ENCODE measurements around the gene TMEM126B. TPM values are rescaled to one million over a fixed set of nuclear protein-coding genes. Genes with fewer than 3 reads are reported as not detected.

The TMEM126B gene
- total RNA-seq, 2 experiments from 2014 or later: 47.4 to 61.1 TPM

- peaks cover 94% of the 10 kb centered on the region for H3K36me3 ChIP-seq (ENCODE audit: insufficient read depth, low read length)
- POLR2A ChIA-PET: interaction anchor here (1.6 to 6.8 kb wide), 2 partner anchors 10 to 27 kb away, joined by 4 to 94 read pairs; partner anchors contain the start of gene TMEM126A
- BruUV-seq (replicated peaks): no TSS peak
- peaks cover 82% of the 10 kb centered on the region for H3K79me2 ChIP-seq (ENCODE audit: insufficient read depth, low read depth, low read length)
- peaks cover 26% of the 10 kb centered on the region for H3K4me1 ChIP-seq (ENCODE audit: insufficient read depth, low read length, poor library complexity, severe bottlenecking)
- no peaks in the 10 kb centered on the region for H3K9me3 ChIP-seq (ENCODE audit: low read length)
- TF ChIP-seq CTCF (conservative IDR thresholded peaks at IDR 0.05; ENCODE audit: low read length): no peak
- TF ChIP-seq EZH2phosphoT487 (IDR thresholded peaks at IDR 0.05; ENCODE audit: borderline replicate concordance, low read depth, low read length): no peak
- H2AFZ ChIP-seq (ENCODE audit: low read length): no peak overlapping the region
- H3K4me2 ChIP-seq (ENCODE audit: low read length): 0 out of 2 replicates have a peak overlapping the region, but pooled peaks have one; percentile 9
- H3K9me2 ChIP-seq (ENCODE audit: insufficient read depth, low read length): no peaks in the 10 kb centered on the region
- no peak overlapping the region for H3K27ac ChIP-seq (ENCODE audit: low read depth, low read length, poor library complexity, severe bottlenecking)
- H4K20me1 ChIP-seq (ENCODE audit: insufficient read depth, low read length): peaks cover 70% of the 10 kb centered on the region
- intact Hi-C loops (cut with micrococcal nuclease; ENCODE audit: unreplicated experiment): no loop called here
- DNase-seq (ENCODE audit: low spot score): no peak
- H3K4me3 ChIP-seq (ENCODE audit: low read depth, low read length, poor library complexity, severe bottlenecking): no peak overlapping the region
- CTCF ChIA-PET (ENCODE audit: unreplicated experiment): no interaction called here
Measured at GRCh38 chr11:85658180-85658579, 29.8 kb downstream of the TMEM126B start.

- H3K4me3 ChIP-seq (ENCODE audit: low read depth, low read length, poor library complexity, severe bottlenecking): peak overlapping the region; percentile 93
- DNase-seq (ENCODE audit: low spot score): no peak
- peaks cover 35% of the 10 kb centered on the region for H3K4me1 ChIP-seq (ENCODE audit: insufficient read depth, low read length, poor library complexity, severe bottlenecking)
- H3K9me3 ChIP-seq (ENCODE audit: low read length): no peaks in the 10 kb centered on the region
- H2AFZ ChIP-seq (ENCODE audit: low read length): no peak overlapping the region
- no TSS peak for BruUV-seq (replicated peaks)
- TF ChIP-seq EZH2phosphoT487 (IDR thresholded peaks at IDR 0.05; ENCODE audit: borderline replicate concordance, low read depth, low read length) (no peak), CTCF (conservative IDR thresholded peaks at IDR 0.05; ENCODE audit: low read length) (no peak)
- no peaks in the 10 kb centered on the region for H3K9me2 ChIP-seq (ENCODE audit: insufficient read depth, low read length)
- intact Hi-C loops (cut with micrococcal nuclease; ENCODE audit: unreplicated experiment): loop anchor here (2.0 to 5.0 kb wide), 2 partner anchors 63 to 405 kb away; partner anchors contain the start of gene PICALM
- CTCF ChIA-PET (ENCODE audit: unreplicated experiment): interaction anchor here (1.1 kb wide), 1 partner anchor 14 kb away, joined by 3 read pairs; the partner anchor contains the start of gene TMEM126A
- POLR2A ChIA-PET: interaction anchor here (1.3 to 6.8 kb wide), 2 partner anchors 14 to 34 kb away, joined by 4 to 94 read pairs; partner anchors contain the start of genes TMEM126A and TMEM126B
- H3K36me3 ChIP-seq (ENCODE audit: insufficient read depth, low read length): peaks cover 68% of the 10 kb centered on the region
- peaks cover 60% of the 10 kb centered on the region for H4K20me1 ChIP-seq (ENCODE audit: insufficient read depth, low read length)
- peak overlapping the region; percentile 89 for H3K4me2 ChIP-seq (ENCODE audit: low read length)
- H3K27ac ChIP-seq (ENCODE audit: low read depth, low read length, poor library complexity, severe bottlenecking): no peak overlapping the region
- peaks cover 77% of the 10 kb centered on the region for H3K79me2 ChIP-seq (ENCODE audit: insufficient read depth, low read depth, low read length)
Measured at GRCh38 chr11:85661972-85662664, 33.7 kb downstream of the TMEM126B start.

Measured in OCI-LY7 (cell line).